Muscle layer of colon (tissue), 2 donors: ENCODE data around the gene SWI5.

ENCODE experiments used
- H3K27ac ChIP-seq: one replicate; pipeline ENCODE4 v1.7.0; 2013; ENCODE audit warnings: low read depth, mild to moderate bottlenecking, low read length, moderate library complexity
- H3K27me3 ChIP-seq, 2 donors: one replicate each; pipeline ENCODE4 v1.7.0; 2013; ENCODE audit warnings: low read length in 2 of 2, mild to moderate bottlenecking in 2 of 2; ENCODE audit not compliant: insufficient read depth in 2 of 2, control insufficient read depth in 1 of 2
- H3K36me3 ChIP-seq: one replicate; pipeline ENCODE4 v1.7.0; 2013; ENCODE audit warnings: mild to moderate bottlenecking, low read length; ENCODE audit not compliant: insufficient read depth
- H3K4me1 ChIP-seq: one replicate; pipeline ENCODE4 v1.7.0; 2013; ENCODE audit warnings: mild to moderate bottlenecking, low read length; ENCODE audit not compliant: insufficient read depth
- H3K4me3 ChIP-seq, 2 donors: one replicate each; pipeline ENCODE4 v1.7.0; 2013; ENCODE audit warnings: low read length in 2 of 2, low read depth in 1 of 2, mild to moderate bottlenecking in 1 of 2, moderate library complexity in 1 of 2
- H3K9ac ChIP-seq: one replicate; pipeline ENCODE4 v1.7.0; 2013; ENCODE audit warnings: low read length
- H3K9me3 ChIP-seq: one replicate; pipeline ENCODE4 v1.7.0; 2013; ENCODE audit warnings: mild to moderate bottlenecking, low read length
- donor health status: abdominal sarcoma.
- donor health status: Adenocarcinoma of cecum.

The SWI5 gene

DNA sequence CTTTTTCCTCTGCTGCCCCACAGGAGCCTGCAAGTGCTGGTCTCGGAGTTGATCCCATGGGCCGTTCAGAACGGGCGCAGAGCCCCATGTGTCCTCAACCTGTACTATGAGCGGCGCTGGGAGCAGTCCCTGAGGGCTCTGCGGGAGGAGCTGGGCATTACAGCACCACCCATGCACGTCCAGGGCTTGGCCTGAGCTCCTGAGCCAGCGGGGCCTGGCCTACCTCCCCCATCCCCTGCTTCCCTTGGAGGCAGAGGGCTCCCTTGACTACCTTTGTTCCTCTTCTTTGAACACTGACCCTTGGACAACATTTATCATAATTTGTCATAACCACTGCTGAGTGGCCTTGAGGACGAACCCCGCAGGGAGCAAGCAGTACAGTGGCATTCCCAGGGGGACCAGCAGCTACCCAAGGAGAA is 57.4 kb downstream of the SWI5 start:
- Histone ChIP-seq H3K9ac (no peak overlapping the region), H3K27ac (no peak overlapping the region), H3K36me3 (peaks cover 10% of the 10 kb centered on the region), H3K27me3 (no peaks in the 10 kb centered on the region), H3K4me1 (no peaks in the 10 kb centered on the region), H3K9me3 (no peaks in the 10 kb centered on the region), H3K4me3 (no peak overlapping the region)

DNA sequence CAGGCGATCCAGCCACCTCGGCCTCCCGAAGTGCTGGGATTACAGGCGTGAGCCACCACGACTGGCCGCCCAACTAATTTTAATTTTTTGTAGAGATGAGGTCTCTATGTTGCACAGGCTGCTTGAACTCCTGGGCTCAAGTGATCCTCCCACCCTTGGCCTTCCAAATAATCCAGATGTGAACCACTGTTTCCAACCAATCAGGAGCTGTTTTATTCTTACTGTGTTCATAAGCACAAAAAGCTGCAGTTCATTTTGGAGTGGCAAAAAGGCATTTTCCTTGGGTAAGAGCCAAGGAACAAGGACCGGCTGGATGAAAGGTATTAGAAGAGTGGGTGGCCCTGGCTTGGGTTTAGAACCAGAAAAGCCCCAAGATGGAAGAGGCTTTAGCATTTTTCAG is 59.1 kb downstream of the SWI5 start:
- no peak overlapping the region for H3K9ac ChIP-seq
- no peaks in the 10 kb centered on the region for H3K4me1 ChIP-seq
- no peak overlapping the region for H3K27ac ChIP-seq
- no peaks in the 10 kb centered on the region for H3K9me3 ChIP-seq
- no peaks in the 10 kb centered on the region for H3K27me3 ChIP-seq
- peaks cover 4% of the 10 kb centered on the region for H3K36me3 ChIP-seq
- H3K4me3 ChIP-seq, result no peak overlapping the region

DNA sequence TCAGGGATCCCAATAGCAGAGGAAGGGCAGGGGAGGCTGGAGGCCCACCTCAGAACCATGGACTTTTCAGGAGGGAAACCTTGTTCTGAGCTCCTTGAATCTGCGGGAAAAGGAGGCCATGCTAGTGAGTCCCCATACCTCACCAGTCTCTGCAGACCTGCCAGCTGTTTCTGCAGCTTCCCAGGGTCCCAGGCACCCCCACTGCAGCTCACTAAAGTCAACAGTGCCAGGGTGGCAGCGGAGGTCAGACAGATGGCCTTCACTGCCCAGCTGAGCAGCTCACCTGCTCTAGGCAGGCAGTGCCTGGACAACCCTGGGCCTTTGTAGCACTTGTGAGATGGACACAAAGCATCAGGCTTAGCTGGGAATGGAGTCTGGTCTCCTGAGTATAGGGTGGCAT is 59.8 kb downstream of the SWI5 start:
- Histone ChIP-seq H3K9ac (no peak overlapping the region), H3K9me3 (no peaks in the 10 kb centered on the region), H3K27ac (no peak overlapping the region), H3K4me1 (no peaks in the 10 kb centered on the region), H3K36me3 (peaks cover 4% of the 10 kb centered on the region), H3K27me3 (no peaks in the 10 kb centered on the region), H3K4me3 (no peak overlapping the region)

DNA sequence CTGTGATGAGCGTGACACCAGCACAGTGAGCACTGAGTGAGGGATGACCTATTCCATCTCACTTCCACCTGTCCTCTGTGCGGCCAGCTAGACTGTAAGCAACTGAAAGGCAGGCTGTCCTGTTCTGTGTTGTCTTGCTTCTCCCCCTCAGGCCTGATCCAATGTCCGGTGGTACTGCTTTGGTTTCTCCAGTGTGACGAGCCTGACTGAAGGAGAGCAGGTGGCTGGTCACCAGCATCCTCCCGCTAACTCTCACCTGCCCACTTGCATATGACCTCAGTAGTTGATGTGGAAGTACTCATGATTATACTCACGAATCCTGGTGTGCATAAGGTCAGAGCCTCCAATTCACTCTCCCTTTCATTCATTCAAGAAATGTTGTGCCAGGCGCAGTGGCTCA is 61.9 kb downstream of the SWI5 start:
- Histone ChIP-seq H3K4me1 (peaks cover 6% of the 10 kb centered on the region), H3K36me3 (peaks cover 3% of the 10 kb centered on the region), H3K4me3 (no peak overlapping the region), H3K27me3 (no peaks in the 10 kb centered on the region), H3K9me3 (no peaks in the 10 kb centered on the region), H3K9ac (no peak overlapping the region), H3K27ac (no peak overlapping the region)
